PFSK-1 (cell line): ENCODE measurements around the gene RBM6.

Source experiments
- POLR2AphosphoS5 ChIP-seq: IDR thresholded peaks from 2 replicates; pipeline ENCODE4 v1.6.1; 2012; ENCODE audit warnings: low read depth, mild to moderate bottlenecking, control low read depth, low read length, moderate library complexity
- REST ChIP-seq, 2 experiments: IDR thresholded peaks; 2 replicates each; pipeline versions ENCODE4 v1.6.1 to v1.8.0; 2011 to 2012; ENCODE audit warnings: low read depth in 2 of 2, low read length in 2 of 2, control low read depth in 1 of 2, inconsistent platforms in 1 of 2, mild to moderate bottlenecking in 1 of 2, moderate library complexity in 1 of 2; ENCODE audit not compliant: insufficient read depth in 1 of 2

- no peak for TF ChIP-seq REST (IDR thresholded peaks at IDR 0.05; ENCODE audit: insufficient read depth in 1 of 2, low read depth in 2 of 2, low read length in 2 of 2)
- no peak for TF ChIP-seq POLR2AphosphoS5
Observed at GRCh38 chr3:49902511-49903345, 37.2 kb upstream of the RBM6 start.
